OCI-LY1 (cell line): ENCODE measurements around the gene OR4F6.

Experiments used
- H2AFZ ChIP-seq: fragments of 200-600 bp; sonication (generic), shearing (Covaris generic); 2 replicates; pipeline ENCODE4 v1.6.0; 2014; ENCODE audit warnings: antibody characterized with exemption, mild to moderate bottlenecking, low read length
- H3F3A ChIP-seq: fragments of 200-600 bp; sonication (generic), shearing (Covaris generic); 2 replicates; pipeline ENCODE4 v1.6.0; 2014; ENCODE audit warnings: mild to moderate bottlenecking, antibody characterized with exemption, low read length, moderate library complexity; ENCODE audit not compliant: insufficient read depth
- H3K27ac ChIP-seq: fragments of 200-600 bp; sonication (generic); 2 replicates; pipeline ENCODE4 v1.5.1; 2014; ENCODE audit warnings: low read length, mixed run types, mild to moderate bottlenecking, low read depth; ENCODE audit not compliant: poor library complexity, severe bottlenecking
- H3K27me3 ChIP-seq: fragments of 200-600 bp; sonication (generic); 2 replicates; pipeline ENCODE4 v1.6.0; 2014; ENCODE audit warnings: antibody characterized with exemption, mild to moderate bottlenecking, low read length, moderate library complexity; ENCODE audit not compliant: insufficient read depth
- H3K36me3 ChIP-seq: fragments of 200-600 bp; sonication (generic); 2 replicates; pipeline ENCODE4 v1.6.1; 2014; ENCODE audit warnings: mild to moderate bottlenecking, antibody characterized with exemption, low read length, moderate library complexity, mixed read lengths; ENCODE audit not compliant: insufficient read depth
- H3K4me1 ChIP-seq: fragments of 200-600 bp; sonication (generic); 2 replicates; pipeline ENCODE4 v1.5.1; 2014; ENCODE audit warnings: mild to moderate bottlenecking, low read length, moderate library complexity; ENCODE audit not compliant: insufficient read depth, severe bottlenecking
- H3K4me2 ChIP-seq: fragments of 200-600 bp; sonication (generic), shearing (Covaris generic); 2 replicates; pipeline ENCODE4 v1.6.1; 2014; ENCODE audit warnings: low read length
- H3K4me3 ChIP-seq: fragments of 200-600 bp; sonication (generic); 2 replicates; pipeline ENCODE4 v1.5.1; 2014; ENCODE audit warnings: low read length, low read depth, mild to moderate bottlenecking, mixed read lengths; ENCODE audit not compliant: poor library complexity, severe bottlenecking
- H3K79me2 ChIP-seq: fragments of 200-600 bp; shearing (Covaris generic); 2 replicates; pipeline ENCODE4 v1.6.1; 2016; ENCODE audit warnings: mixed run types, low read length, mixed read lengths; ENCODE audit not compliant: insufficient read depth
- H3K9ac ChIP-seq: fragments of 200-600 bp; sonication (generic), shearing (Covaris generic); 2 replicates; pipeline ENCODE4 v1.6.1; 2014; ENCODE audit warnings: mild to moderate bottlenecking, low read length, mixed read lengths
- H3K9me2 ChIP-seq: fragments of 200-600 bp; sonication (generic), shearing (Covaris generic); 2 replicates; pipeline ENCODE4 v1.6.1; 2014; ENCODE audit warnings: low read depth, mild to moderate bottlenecking, low read length, mixed read lengths
- H3K9me3 ChIP-seq: fragments of 200-600 bp; shearing (Covaris generic); 2 replicates; pipeline ENCODE4 v1.6.1; 2014; ENCODE audit warnings: low read length, mixed read lengths
- H4K20me1 ChIP-seq: fragments of 200-600 bp; sonication (generic), shearing (Covaris generic); 2 replicates; pipeline ENCODE4 v1.6.0; 2016; ENCODE audit warnings: mild to moderate bottlenecking, low read length; ENCODE audit not compliant: insufficient read depth
- EZH2 ChIP-seq: fragments of 200-600 bp; sonication (generic), shearing (Covaris generic); IDR thresholded peaks from 2 replicates; pipeline ENCODE4 v1.8.0; 2017; ENCODE audit warnings: borderline replicate concordance, mixed run types, mild to moderate bottlenecking, antibody characterized with exemption, low read length, moderate library complexity, mixed read lengths
- TF ChIP-seq, protein P1 (sequence below): fragments of 200-600 bp; sonication (generic), shearing (Covaris generic); IDR thresholded peaks from 2 replicates; pipeline ENCODE4 v1.5.1; 2017; ENCODE audit warnings: mild to moderate bottlenecking, antibody characterized with exemption, low read length, moderate library complexity, mixed read lengths

Gene OR4F6

DNA sequence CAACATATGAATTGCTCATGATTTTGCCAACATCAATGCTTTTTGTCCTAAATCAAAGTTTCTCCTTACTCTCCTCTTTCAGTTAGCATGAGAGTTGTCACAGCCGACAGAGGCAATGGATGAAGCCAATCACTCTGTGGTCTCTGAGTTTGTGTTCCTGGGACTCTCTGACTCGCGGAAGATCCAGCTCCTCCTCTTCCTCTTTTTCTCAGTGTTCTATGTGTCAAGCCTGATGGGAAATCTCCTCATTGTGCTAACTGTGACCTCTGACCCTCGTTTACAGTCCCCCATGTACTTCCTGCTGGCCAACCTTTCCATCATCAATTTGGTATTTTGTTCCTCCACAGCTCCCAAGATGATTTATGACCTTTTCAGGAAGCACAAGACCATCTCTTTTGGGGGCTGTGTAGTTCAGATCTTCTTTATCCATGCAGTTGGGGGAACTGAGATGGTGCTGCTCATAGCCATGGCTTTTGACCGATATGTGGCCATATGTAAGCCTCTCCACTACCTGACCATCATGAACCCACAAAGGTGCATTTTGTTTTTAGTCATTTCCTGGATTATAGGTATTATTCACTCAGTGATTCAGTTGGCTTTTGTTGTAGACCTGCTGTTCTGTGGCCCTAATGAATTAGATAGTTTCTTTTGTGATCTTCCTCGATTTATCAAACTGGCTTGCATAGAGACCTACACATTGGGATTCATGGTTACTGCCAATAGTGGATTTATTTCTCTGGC is 2.5 kb downstream of the OR4F6 start:
- H4K20me1 ChIP-seq, result no peaks in the 10 kb centered on the region
- no peak for TF ChIP-seq EZH2
- TF ChIP-seq, protein P1, sequence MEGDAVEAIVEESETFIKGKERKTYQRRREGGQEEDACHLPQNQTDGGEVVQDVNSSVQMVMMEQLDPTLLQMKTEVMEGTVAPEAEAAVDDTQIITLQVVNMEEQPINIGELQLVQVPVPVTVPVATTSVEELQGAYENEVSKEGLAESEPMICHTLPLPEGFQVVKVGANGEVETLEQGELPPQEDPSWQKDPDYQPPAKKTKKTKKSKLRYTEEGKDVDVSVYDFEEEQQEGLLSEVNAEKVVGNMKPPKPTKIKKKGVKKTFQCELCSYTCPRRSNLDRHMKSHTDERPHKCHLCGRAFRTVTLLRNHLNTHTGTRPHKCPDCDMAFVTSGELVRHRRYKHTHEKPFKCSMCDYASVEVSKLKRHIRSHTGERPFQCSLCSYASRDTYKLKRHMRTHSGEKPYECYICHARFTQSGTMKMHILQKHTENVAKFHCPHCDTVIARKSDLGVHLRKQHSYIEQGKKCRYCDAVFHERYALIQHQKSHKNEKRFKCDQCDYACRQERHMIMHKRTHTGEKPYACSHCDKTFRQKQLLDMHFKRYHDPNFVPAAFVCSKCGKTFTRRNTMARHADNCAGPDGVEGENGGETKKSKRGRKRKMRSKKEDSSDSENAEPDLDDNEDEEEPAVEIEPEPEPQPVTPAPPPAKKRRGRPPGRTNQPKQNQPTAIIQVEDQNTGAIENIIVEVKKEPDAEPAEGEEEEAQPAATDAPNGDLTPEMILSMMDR, result no peak
- no peak overlapping the region for H3K9ac ChIP-seq
- no peaks in the 10 kb centered on the region for H3F3A ChIP-seq
- no peaks in the 10 kb centered on the region for H3K27me3 ChIP-seq
- no peak overlapping the region for H3K27ac ChIP-seq
- H3K4me2 ChIP-seq, result no peak overlapping the region
- H3K79me2 ChIP-seq, result no peaks in the 10 kb centered on the region
- no peaks in the 10 kb centered on the region for H3K4me1 ChIP-seq
- H2AFZ ChIP-seq, result no peak overlapping the region
- no peaks in the 10 kb centered on the region for H3K9me2 ChIP-seq
- H3K36me3 ChIP-seq, result no peaks in the 10 kb centered on the region
- H3K4me3 ChIP-seq, result no peak overlapping the region
- H3K9me3 ChIP-seq, result no peaks in the 10 kb centered on the region

DNA sequence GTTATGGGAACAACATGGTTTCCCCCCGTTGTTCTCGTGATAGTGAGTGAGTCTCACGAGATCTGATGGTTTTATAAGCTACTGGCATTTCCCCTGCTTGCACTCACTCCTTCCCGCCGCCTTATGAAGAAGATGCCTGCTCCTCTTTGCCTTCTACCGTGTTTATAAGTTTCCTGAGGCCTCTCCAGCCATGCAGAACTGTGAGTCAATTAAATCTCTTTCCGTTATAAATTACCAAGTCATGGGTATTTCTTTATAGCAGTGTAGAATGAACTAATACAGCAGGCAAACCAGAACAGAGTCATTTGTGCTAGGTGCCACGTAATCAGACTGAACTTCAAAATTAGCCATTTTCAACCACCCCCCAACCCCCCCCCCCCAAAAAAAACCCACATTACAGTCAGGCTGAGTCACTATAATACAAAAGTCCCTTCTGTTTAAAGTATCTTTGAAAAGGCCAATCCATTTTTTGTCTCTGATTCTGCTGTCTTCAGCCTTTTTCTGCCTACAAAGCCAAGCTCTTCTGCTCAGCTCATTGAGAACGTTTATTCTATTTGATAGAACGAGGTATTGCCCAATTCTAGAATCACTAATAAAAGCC is 4.1 kb downstream of the OR4F6 start:
- no peak overlapping the region for H3K27ac ChIP-seq
- no peaks in the 10 kb centered on the region for H3K9me2 ChIP-seq
- no peaks in the 10 kb centered on the region for H3K36me3 ChIP-seq
- H3K4me3 ChIP-seq, result no peak overlapping the region
- H3K9me3 ChIP-seq, result no peaks in the 10 kb centered on the region
- TF ChIP-seq, protein P1, result no peak
- TF ChIP-seq EZH2, result no peak
- no peaks in the 10 kb centered on the region for H3K79me2 ChIP-seq
- no peaks in the 10 kb centered on the region for H3F3A ChIP-seq
- no peak overlapping the region for H3K9ac ChIP-seq
- no peak overlapping the region for H2AFZ ChIP-seq
- H3K4me2 ChIP-seq, result no peak overlapping the region
- H4K20me1 ChIP-seq, result no peaks in the 10 kb centered on the region
- no peaks in the 10 kb centered on the region for H3K4me1 ChIP-seq
- no peaks in the 10 kb centered on the region for H3K27me3 ChIP-seq

DNA sequence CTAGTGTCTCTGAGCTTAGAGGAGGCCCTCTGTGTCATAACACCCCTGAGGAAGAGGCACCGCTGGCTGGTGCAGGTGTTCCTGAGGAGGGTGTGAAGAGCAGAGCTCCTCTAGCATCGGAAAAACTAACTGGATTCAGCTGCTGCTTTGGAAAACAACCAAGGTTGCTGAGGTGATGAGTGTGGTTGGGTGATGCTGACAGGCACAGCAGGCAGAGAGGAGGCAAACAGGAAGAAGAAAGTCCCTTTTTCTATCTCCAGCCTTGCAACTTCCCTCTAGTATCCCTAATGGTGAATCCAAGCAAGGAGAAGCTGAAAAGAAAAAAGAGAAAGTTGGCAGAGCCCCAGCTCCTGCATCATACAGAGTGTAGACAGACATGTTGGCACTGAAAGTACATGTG is 4.9 kb downstream of the OR4F6 start:
- Histone ChIP-seq H3K9me2 (no peaks in the 10 kb centered on the region), H3K79me2 (no peaks in the 10 kb centered on the region), H3K27ac (no peak overlapping the region), H3K27me3 (no peaks in the 10 kb centered on the region), H3K4me3 (no peak overlapping the region), H4K20me1 (no peaks in the 10 kb centered on the region), H3F3A (no peaks in the 10 kb centered on the region), H3K36me3 (no peaks in the 10 kb centered on the region), H2AFZ (no peak overlapping the region), H3K9ac (no peak overlapping the region), H3K9me3 (no peaks in the 10 kb centered on the region), H3K4me1 (no peaks in the 10 kb centered on the region), H3K4me2 (no peak overlapping the region)
- TF ChIP-seq, protein P1, result no peak
- TF ChIP-seq EZH2, result no peak
